IPS-18c (cell line): ENCODE measurements around the gene TBC1D9B.

ENCODE experiments used
- H3K4me3 ChIP-seq: 2 replicates; pipeline ENCODE4 v1.7.0; 2013; ENCODE audit warnings: low read depth, mild to moderate bottlenecking, low read length, moderate library complexity; ENCODE audit not compliant: insufficient read depth
- H3K9me3 ChIP-seq: one replicate; pipeline ENCODE4 v1.6.1; 2013; ENCODE audit warnings: mild to moderate bottlenecking, low read length, moderate library complexity; ENCODE audit not compliant: control insufficient read depth, insufficient read depth

Gene TBC1D9B

DNA sequence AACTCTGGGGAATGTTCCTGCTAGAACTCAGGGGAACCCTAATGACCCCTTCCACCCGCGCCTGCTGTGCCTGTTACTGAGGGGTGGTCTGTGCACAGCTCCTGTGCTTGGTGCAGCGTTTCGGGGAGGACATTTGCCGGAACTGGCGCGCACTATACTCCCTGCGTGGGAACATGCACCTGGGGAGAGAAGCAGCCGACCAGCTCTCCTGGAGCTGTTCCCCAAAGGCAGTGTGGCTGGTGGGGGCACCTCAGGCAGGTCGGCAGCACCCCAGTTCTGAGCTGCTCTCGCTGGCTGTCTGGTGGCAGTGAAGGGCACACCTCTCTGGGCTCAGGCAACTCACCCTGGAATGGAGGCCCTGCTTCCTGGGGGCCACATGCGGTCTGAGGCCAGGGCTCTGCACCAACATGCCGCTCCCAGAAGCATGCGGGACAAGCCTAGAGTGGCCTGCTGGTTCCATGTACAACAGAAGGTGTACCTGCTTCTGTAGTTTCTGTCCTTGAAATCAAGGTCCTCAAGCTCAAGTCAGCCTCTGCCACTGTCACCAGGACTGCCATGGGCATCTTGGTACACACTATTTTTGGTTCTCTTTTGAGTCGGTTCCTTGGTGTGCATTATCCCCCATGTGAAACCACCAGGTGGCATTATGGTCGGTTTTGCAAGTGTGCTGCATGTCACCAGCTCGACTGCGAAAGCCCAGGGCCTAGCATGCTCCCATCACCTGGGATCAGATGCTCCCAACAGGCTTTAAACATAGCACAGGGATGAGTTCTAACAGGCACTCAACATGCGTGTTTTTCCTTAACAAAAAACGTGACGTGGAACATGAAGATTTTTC lies 41.2 kb downstream of the TBC1D9B start:
- no peak overlapping the region for H3K4me3 ChIP-seq

DNA sequence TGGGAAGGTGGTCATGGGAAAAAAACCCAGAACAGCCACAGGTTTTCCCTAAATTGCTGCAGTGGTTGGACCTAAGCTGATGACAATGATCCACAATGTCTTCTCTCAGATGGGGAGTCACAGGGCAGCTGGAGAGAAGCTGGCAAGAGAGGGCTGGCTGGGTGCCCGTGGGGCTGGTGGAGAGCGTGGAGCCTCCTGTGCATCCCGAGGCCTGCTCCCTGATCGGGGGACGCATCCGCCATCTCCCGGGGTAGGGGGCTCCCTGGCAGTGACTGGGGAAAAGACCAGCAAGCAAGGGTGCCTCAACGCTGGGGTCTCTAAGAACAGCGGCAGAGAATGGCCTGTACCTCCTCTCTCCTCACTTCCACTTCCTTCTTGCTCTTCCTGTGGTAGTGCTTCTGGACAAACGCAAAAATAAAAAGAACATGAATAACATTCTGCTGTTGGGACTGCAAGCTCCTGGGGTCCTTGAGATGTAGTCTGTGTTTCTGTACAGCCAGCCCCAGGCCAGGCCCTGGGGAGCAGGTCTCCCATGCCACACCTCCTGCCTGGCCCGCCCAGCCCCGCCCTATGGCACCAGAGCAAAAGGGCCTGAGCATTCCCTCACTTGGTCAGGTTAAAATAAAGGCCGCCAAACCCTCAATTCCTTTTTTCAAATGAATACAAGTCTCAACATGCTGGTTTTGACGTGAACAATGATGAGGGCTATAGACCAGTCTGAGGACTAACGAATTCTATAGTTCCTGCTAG lies 42.0 kb downstream of the TBC1D9B start:
- Histone ChIP-seq H3K9me3 (no peaks in the 10 kb centered on the region), H3K4me3 (no peak overlapping the region)

More for the DNA sequence above, 41.2 kb downstream of the TBC1D9B start:
- H3K9me3 ChIP-seq, result no peaks in the 10 kb centered on the region

DNA sequence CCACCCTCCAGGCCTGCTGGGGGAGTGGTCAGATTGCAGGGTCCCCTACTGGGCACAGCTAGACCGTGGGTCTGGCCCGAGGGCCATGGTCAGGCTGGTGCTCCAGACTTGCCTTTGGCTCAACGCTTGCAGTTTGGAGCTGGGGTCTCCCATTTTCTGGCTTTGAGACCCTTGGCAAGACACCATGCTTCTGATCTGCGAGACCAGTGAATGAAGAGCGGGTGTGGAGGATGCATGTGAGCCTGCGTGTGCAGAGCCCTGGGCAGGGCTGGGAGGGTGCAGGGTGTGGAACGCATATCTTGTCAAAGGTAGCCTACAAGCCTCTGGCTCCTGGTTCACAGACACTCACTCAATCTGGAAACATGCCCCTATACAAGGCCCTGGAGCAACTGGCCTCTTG lies 43.0 kb downstream of the TBC1D9B start:
- Histone ChIP-seq H3K4me3 (no peak overlapping the region; the same call in 1 of the 2 replicates), H3K9me3 (no peaks in the 10 kb centered on the region)

DNA sequence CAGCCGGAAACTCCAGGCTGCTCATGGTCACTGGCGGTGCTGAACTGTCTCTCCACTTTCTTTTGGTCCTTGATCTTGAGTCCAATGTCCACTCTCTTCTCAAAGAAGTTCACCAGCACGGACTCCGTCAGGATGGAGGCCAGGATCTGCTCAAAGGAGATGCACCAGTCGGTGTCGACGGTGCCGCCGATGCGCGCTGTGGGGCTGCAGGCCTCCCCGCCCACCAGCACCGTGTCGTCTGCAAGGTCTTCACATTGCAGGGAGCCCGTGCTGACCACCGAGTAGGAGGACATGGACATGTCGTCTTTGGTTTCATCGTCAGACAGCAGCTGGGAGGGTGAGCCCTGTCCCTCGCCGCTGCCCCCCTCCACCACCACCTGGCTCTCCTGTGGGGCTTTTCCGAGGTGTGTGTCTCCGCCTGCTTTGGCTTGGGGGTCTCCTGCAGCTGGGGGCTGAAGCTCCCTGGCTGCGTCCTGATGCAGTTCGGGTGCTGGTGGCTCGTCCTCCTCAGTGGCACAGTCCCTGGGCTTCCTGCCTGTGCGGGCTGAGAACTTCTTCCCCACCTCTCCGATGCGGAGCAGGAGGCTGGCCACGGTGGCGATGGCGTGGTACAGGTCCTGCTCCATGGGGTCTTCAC lies 44.1 kb downstream of the TBC1D9B start:
- Histone ChIP-seq H3K9me3 (no peaks in the 10 kb centered on the region), H3K4me3 (no peak overlapping the region)

DNA sequence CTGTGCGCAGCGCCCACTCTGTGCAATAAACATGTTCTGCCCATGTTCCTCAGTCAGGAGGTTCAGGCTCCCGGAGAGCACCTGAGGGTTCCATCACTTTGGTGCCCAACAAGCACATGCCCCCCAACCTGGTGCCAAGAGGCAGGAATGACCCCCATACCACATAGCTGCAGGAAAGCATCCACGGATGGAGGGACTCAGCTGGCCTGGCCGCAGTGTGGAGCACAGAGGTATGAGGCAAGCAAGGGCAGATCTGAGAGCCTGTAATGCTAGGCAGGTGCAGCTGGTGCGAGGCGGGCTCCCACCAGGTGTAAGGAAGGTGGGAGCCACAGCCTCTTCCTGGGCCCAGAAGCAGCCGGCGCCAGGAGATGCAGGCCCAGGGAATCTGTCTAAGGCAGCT lies 44.8 kb downstream of the TBC1D9B start:
- H3K4me3 ChIP-seq, result no peak overlapping the region
- no peaks in the 10 kb centered on the region for H3K9me3 ChIP-seq

DNA sequence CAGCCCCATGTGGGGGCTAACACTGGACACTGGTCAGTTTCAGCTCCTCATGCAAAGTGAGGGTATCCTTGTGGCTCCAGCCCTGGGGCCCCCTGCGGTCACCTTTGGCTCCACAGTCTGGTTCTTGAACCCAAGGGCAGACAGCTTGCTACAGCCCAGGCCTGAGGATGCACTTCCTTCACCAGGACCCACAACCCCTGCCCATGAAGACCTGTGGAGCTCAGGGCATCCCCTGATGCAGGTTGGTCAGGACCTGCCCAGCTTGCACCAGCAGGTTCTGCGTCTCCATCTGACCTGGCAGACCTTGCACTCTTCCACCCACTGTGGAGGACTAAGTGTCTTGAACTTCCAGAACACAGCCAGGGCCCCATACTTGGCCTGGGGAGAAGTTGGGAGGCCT lies 45.4 kb downstream of the TBC1D9B start:
- H3K9me3 ChIP-seq, result no peaks in the 10 kb centered on the region
- H3K4me3 ChIP-seq, result no peak overlapping the region

DNA sequence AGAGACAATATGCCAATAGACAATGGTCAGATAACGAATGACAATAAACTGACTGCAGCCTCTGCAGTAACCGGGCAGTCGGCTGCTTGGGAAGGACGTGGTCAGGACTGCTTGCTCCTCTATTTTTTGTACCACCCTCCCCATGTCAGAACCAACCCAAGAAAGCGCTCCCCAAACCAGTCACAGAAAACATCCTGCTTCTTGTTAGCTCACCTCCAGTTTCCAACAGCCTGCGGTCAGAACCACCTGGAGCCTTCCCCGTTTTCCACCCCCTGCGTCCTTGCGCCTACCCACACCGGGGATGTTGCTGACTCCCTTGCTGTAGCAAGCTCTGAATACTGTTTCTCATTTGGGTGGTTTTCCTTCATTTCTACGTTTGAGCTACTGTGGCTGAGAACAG lies 47.4 kb downstream of the TBC1D9B start:
- no peaks in the 10 kb centered on the region for H3K9me3 ChIP-seq
- no peak overlapping the region for H3K4me3 ChIP-seq

DNA sequence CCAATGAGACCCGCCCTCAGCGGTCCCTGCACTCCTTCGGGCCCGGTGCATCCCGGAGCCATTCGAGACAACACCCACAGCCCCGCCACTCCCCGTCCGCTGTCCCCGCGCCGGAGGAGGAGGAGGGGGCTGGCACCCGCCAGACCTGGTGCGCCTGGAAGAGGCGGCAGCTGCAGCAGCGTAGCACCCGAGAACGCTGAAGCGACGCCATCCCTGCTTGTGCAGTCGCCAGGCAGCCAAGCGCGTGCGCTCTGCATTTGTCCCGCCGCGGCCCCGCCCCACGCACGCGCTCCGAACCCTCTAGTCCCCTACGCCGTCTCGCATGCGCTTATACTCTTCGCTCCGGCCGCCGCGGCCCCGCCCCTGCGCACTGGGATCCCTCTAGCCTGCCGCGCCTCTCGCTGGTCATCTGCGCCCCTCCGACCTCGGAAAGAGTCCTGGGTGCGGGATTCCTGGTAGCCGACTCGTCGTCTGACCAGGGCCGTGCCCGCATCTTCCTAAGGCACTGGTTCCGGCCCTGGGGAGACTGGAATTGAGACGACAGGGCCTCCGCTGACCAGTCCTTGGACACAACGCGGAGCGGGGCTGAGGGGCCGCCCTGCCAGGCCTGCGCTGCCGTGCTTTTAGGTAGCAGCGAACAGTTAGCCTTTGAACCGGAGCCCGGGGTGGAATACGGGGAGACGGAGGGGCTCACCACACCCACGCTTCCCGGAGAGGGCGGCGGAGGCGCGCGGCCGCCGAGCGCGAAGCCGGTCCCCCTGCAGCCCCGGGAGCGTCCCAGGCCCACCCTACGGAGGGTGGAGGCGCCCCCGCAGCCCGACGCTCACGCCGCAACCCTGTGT lies 48.9 kb downstream of the TBC1D9B start, which contains the start of gene MRNIP:
TSS of gene MRNIP (minus strand) at position 232 of the 842 bp plus-strand sequence. CDS start at position 211, 21 bp downstream.
- Histone ChIP-seq H3K9me3 (peaks cover 2% of the 10 kb centered on the region), H3K4me3 (peak within 1 kb of the TSS; percentile 86)

DNA sequence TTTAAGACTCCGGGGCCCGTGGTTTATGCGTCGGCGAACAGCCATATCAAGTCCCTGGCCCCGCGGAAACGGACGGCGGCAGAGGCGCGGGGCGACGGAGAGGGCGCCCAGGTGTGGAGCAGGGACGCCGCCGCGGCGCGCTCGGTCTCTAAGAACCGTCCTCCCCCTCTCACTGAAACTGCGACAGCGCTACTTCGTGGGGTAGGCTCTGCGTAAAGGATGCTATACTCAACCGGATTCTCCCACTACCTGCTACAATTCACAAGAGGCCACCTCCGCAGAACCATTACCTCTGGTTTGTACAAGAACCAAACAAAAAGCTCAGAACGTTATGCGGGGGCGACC lies 49.5 kb downstream of the TBC1D9B start:
- H3K9me3 ChIP-seq, result peaks cover 2% of the 10 kb centered on the region
- H3K4me3 ChIP-seq, result peak overlapping the region; percentile 86

DNA sequence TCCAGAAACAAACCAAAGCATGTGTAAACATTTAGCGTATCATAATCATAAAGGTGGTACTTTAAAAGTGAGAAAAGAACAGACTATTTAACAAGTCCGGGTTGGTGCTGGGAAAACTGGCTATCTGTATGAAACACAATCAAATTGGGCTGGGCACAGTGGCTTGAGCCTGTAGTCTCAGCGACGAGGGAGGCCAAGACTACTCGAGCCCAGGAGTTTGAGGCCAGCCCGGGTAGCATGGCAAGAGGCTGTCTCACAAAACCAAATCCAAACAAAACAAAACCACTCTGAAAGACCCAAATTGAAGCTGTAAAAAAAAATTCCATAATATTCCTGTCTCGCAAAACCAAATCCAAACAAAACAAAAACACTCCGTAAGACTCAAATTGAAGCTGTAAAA lies 53.3 kb downstream of the TBC1D9B start:
- Histone ChIP-seq H3K9me3 (peaks cover 2% of the 10 kb centered on the region), H3K4me3 (no peak overlapping the region)

DNA sequence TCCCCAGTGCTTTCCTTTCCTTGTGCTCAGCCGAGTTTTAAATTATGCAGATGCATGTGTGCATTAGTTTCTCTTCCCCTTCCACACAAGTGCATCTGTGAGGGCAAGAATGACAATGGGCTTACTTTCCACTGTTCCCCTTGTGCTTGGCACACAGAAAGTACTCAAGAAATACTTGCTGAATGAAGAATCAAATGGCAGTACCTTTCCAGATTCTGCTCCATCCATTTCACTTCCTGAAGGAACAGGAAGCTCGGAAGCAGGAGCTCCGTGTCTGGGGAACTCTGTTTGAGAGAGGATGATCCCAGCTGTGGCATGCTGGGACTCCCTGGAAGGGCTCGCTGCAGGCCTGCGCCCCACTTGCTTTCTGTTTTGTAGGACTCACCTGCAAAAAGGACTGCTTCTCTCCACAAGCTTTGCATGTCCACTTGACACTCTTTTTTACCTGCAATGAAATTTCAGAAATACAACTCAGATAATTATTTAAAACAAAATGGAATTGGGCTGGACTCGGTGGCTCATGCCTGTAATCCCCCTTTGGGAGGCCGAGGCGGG lies 54.6 kb downstream of the TBC1D9B start:
- Histone ChIP-seq H3K9me3 (peaks cover 2% of the 10 kb centered on the region), H3K4me3 (no peak overlapping the region)

DNA sequence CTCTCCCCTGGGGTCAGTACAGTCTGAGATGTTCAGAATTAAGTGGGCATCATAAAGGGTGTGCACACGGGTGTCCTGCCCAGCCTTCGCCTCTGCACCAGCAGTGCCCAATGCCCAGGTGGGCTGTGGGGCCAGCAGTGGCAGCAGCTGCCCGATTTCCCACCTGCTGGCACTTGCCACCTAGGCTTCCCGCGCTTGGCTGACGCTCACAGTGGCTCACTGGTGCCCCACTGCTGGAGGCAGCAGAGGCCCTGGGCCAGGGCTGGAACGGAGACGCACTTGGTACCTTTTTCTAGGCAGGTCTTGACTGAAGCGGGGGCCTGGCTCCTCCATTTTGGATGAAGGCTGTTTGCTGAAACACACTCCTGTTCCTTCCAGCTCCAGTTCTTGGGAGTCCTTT lies 66.1 kb downstream of the TBC1D9B start:
- Histone ChIP-seq H3K9me3 (peaks cover 4% of the 10 kb centered on the region), H3K4me3 (no peak overlapping the region)

DNA sequence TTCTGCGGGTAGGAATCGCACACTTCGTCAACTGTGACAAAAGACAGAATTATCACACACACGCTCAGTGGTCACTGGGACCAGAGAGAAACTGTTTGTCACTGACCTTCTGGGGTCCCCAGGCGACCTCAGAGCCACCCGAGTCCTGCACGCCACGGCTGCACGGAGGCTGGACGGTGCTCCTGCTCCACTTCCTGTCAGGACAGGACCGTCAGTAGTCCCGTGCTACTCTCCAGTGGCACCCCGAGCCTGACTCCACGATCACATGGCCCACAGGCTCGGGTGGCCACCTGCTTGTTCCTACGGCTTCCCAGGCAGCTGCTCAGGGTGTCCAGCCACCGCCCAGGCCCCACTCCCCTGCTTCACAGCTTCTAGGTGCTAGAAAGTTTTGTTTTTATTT lies 66.9 kb downstream of the TBC1D9B start:
- H3K4me3 ChIP-seq, result no peak overlapping the region
- H3K9me3 ChIP-seq, result peaks cover 4% of the 10 kb centered on the region

DNA sequence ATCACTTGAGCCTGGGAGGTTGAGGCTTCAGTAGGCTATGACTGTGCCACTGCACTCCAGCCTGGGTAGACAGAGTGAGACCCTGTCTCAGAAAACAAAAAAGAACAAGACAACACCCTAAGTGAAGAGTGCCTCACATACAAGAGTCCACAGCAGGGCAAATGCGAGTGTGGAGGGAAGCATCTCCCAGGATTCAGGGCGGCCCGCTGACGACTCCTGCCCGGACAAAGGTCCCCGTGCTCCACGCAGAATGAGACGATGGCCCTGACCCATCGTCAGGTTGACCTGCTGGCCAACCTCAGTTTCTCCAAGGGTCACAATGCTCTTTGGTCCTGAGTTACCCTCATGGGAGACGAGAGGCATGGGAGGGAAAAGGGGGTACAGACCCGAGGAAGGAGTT lies 67.4 kb downstream of the TBC1D9B start:
- Histone ChIP-seq H3K4me3 (no peak overlapping the region), H3K9me3 (peaks cover 2% of the 10 kb centered on the region)

DNA sequence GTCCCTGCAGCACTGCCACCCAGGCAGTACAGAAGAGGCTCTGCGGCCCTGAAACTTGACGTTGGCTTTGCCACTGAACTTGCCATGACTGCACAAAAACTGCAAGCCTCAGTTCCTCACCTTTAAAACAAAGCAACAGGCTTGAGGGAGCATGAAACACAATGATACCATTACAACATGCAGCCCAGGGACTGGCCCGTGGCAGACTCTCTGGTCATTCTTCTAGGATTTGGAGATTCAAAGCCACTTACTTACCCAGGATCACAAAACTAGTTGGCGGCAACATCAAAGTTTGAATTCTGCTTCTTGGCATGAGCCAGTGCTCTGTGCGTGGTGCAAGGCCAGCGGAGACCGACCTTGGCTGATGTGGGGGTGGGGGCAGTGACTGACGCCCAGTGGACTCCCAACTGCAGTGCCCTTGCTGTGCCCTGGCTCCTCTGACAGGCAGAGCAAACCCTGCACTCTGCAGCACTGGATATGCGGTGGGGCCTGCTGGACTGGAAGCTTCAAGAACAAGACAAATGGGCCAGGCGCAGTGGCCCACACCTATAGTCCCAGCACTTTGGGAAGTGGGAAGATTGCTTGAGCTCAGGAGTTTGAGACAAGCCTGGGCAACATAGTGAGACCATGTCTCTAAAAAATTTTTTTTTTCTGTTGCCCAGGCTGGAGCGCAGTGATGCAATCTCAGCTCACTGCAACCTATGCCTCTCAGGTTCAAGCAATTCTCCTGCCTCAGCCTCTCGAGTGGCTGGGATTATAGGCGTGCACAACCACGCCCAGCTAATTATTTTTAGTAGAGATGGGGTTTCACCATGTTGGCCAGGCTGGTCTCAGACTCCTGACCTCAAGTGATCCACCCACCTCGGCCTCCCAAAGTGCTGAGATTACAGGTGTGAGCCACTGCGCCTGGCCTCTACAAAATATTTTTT lies 68.1 kb downstream of the TBC1D9B start:
- Histone ChIP-seq H3K9me3 (peaks cover 2% of the 10 kb centered on the region), H3K4me3 (no peak overlapping the region)
